K562 (cell line): Measurements from ENCODE around the gene ORAI3. TPM values are rescaled to one million over a fixed set of nuclear protein-coding genes. Genes with fewer than 3 reads are reported as not detected.

ENCODE experiments used
- DIDO1 ChIP-seq: fragments of 450-650 bp; IDR thresholded peaks from 2 replicates; pipeline ENCODE4 v1.6.1; 2016; ENCODE audit warnings: low read depth, missing biosample characterization, missing genetic modification characterization
- HDAC1 ChIP-seq, 2 experiments: fragments of 450-650 bp; IDR thresholded peaks; 2 replicates each; pipeline ENCODE4 v1.6.1; 2016 to 2017; ENCODE audit warnings: inconsistent platforms in 1 of 2, mild to moderate bottlenecking in 1 of 2, moderate library complexity in 1 of 2
- HMBOX1 ChIP-seq: sonication (generic); IDR thresholded peaks from 2 replicates; pipeline ENCODE4 v1.6.1; 2016
- IFI16 ChIP-seq: fragments of 250-450 bp; sonication (Bioruptor Pico); IDR thresholded peaks from 2 replicates; pipeline ENCODE4 v2.1.2; 2022; ENCODE audit warnings: mild to moderate bottlenecking, inconsistent platforms
- KAT2B ChIP-seq: IDR thresholded peaks from one replicate; pipeline ENCODE4 v1.6.1; 2012; ENCODE audit warnings: low read depth, mild to moderate bottlenecking, control low read depth, inconsistent platforms, low read length, moderate library complexity
- MTF1 ChIP-seq: fragments of 250-450 bp; sonication (Bioruptor Pico); IDR thresholded peaks from 2 replicates; pipeline ENCODE4 v1.9.0; 2021; ENCODE audit warnings: moderate library complexity, mild to moderate bottlenecking, inconsistent platforms, borderline replicate concordance
- SMARCA4 ChIP-seq: fragments of 450-650 bp; IDR thresholded peaks from 2 replicates; pipeline ENCODE4 v1.6.1; 2016
- STAT5A ChIP-seq: IDR thresholded peaks from 2 replicates; pipeline ENCODE4 v1.6.1; 2012; ENCODE audit warnings: low read length, inconsistent platforms, borderline replicate concordance
- TBL1XR1 ChIP-seq, 2 experiments: IDR thresholded peaks; 2 replicates each; pipeline ENCODE4 v1.6.1; 2012; ENCODE audit warnings: improper control_type of control experiment in 2 of 2, low read length in 2 of 2, mild to moderate bottlenecking in 1 of 2
- ZBTB49 ChIP-seq: sonication (generic); formaldehyde crosslinking; IDR thresholded peaks from 2 replicates; pipeline ENCODE4 v1.8.0; 2022; ENCODE audit warnings: missing genetic modification reagents, mild to moderate bottlenecking, borderline replicate concordance
- ZBTB9 ChIP-seq: fragments of 450-650 bp; formaldehyde crosslinking; IDR thresholded peaks from 2 replicates; pipeline ENCODE4 v1.4.0; 2020; ENCODE audit warnings: mild to moderate bottlenecking, moderate library complexity
- ZNF384 ChIP-seq: IDR thresholded peaks from 2 replicates; pipeline ENCODE4 v1.6.1; 2012; ENCODE audit warnings: low read depth, low read length, improper control_type of control experiment
- ZNF407 ChIP-seq: fragments of 450-650 bp; IDR thresholded peaks from 2 replicates; pipeline ENCODE4 v1.6.1; 2016; ENCODE audit warnings: low read depth
- ZNF79 ChIP-seq: fragments of 250-450 bp; sonication (Bioruptor Pico); IDR thresholded peaks from 2 replicates; pipeline ENCODE4 v1.4.0; 2020; ENCODE audit warnings: low read depth, mild to moderate bottlenecking, moderate library complexity
- polyA plus RNA-seq, 8 experiments: library from polyadenylated mRNA; depleted of rRNA in 4 of 8; stranded (reverse) in 5 of 8; unstranded in 3 of 8; fragments of >200 nt; fragmentation: Nextera tagmentation in 2 of 8; fragmentation: Illumina TruSeq in 1 of 8; extraction: Ambion mirVana in 2 of 8; extraction: Trizol in 1 of 8; gene quantifications; 2 replicates each; pipeline versions ENCODE4 v1.2.1 to v1.2.3, GENCODE V29; 2011 to 2014; ENCODE audit warnings: inconsistent platforms in 1 of 8, missing spikeins in 1 of 8
- total RNA-seq, 7 experiments: library from RNA; depleted of rRNA in 6 of 7; stranded (reverse); fragments of >200 nt in 6 of 7; fragmentation: Illumina TruSeq in 2 of 7; extraction: Trizol in 2 of 7; gene quantifications; 2 replicates each; pipeline versions ENCODE4 v1.2.1 to v1.2.3, GENCODE V29; 2011 to 2021; ENCODE audit warnings: low replicate concordance in 1 of 7

ORAI3 gene
- total and polyA plus RNA-seq, 9 of the 15 experiments (the other 6 are each of a cell fraction or from before 2014, with no cell fraction given), result 4.9 to 23.3 (median 14.1) TPM

GRCh38 chr16:30992931-30993816 lies 44.3 kb downstream of the ORAI3 start (continued):
- TF ChIP-seq TBL1XR1 (IDR thresholded peaks at IDR 0.05; ENCODE audit: low read length in 2 of 2), result no peak
- TF ChIP-seq HMBOX1, result no peak
- TF ChIP-seq ZBTB49 (CRISPR knock-in tag), result no peak
- TF ChIP-seq ZNF384, result no peak
- no peak for TF ChIP-seq MTF1
- TF ChIP-seq ZNF79 (CRISPR knock-in tag), result no peak
- peak in 1 of 2 experiments; percentile 45; a peak in 2 of 4 replicates for TF ChIP-seq HDAC1 (IDR thresholded peaks at IDR 0.05)
- TF ChIP-seq IFI16 (CRISPR knock-in tag), result no peak
- TF ChIP-seq DIDO1 (tag), result no peak
- peak; percentile 93 for TF ChIP-seq ZBTB9 (CRISPR knock-in tag)
- no peak for TF ChIP-seq ZNF407
- TF ChIP-seq SMARCA4, result peak; percentile 23; the same call in 1 of the 2 replicates
- TF ChIP-seq STAT5A, result no peak
- TF ChIP-seq KAT2B, result no peak
